Lung (tissue), 12 donors: ENCODE measurements around the gene FMNL3. TPM values are rescaled to one million over a fixed set of nuclear protein-coding genes. Genes with fewer than 3 reads are reported as not detected.

Experiments
- ATAC-seq: fragments of 200-7000 bp; cut with Tn5 transposase; one replicate; pipeline ENCODE4 v1.9.1; 2020; ENCODE audit warnings: moderate number of reproducible peaks; ENCODE audit not compliant: insufficient read depth, low FRiP score
- DNase-seq, 3 donors: peaks; one replicate each; pipeline ENCODE4 v3.0.0-alpha.2; 2013 to 2017
- H3K27ac ChIP-seq, 2 donors: one replicate each; pipeline ENCODE4 v1.5.1; 2013; ENCODE audit warnings: mild to moderate bottlenecking in 2 of 2, moderate library complexity in 2 of 2, control low read depth in 1 of 2, inconsistent platforms in 1 of 2, low read depth in 1 of 2, low read length in 1 of 2
- H3K27me3 ChIP-seq, 3 donors: one replicate each; pipeline ENCODE4 v1.5.1; 2013; ENCODE audit warnings: low read length in 2 of 3; ENCODE audit not compliant: control insufficient read depth in 3 of 3, insufficient read depth in 3 of 3
- H3K36me3 ChIP-seq, 4 donors: one replicate each; pipeline ENCODE4 v1.5.1; 2013; ENCODE audit warnings: low read length in 4 of 4, mild to moderate bottlenecking in 1 of 4, moderate library complexity in 1 of 4; ENCODE audit not compliant: control insufficient read depth in 4 of 4, insufficient read depth in 4 of 4
- H3K4me1 ChIP-seq, 5 donors: one replicate each; pipeline ENCODE4 v1.5.1; 2013; ENCODE audit warnings: low read length in 5 of 5, mild to moderate bottlenecking in 2 of 5, moderate library complexity in 1 of 5; ENCODE audit not compliant: control insufficient read depth in 5 of 5, insufficient read depth in 5 of 5
- H3K4me3 ChIP-seq: one replicate; pipeline ENCODE4 v1.5.1; 2013; ENCODE audit warnings: mild to moderate bottlenecking, control low read depth, moderate library complexity
- H3K9ac ChIP-seq, 2 donors: one replicate each; pipeline ENCODE4 v1.5.1; 2013; ENCODE audit warnings: low read length in 2 of 2, control low read depth in 1 of 2; ENCODE audit not compliant: insufficient read depth in 1 of 2
- H3K9me3 ChIP-seq, 4 donors: one replicate each; pipeline ENCODE4 v1.5.1; 2013; ENCODE audit warnings: low read length in 3 of 4, mild to moderate bottlenecking in 1 of 4, moderate library complexity in 1 of 4; ENCODE audit not compliant: control insufficient read depth in 4 of 4, insufficient read depth in 3 of 4
- CTCF ChIP-seq: IDR thresholded peaks from 2 replicates; pipeline ENCODE4 v1.5.1; 2012; ENCODE audit warnings: mild to moderate bottlenecking; ENCODE audit errors: control extremely low read depth, extremely low read depth
- WGBS, 2 donors: extraction: QIAGEN DNeasy Blood & Tissue Kit; methylation state at CpG; one replicate each; pipeline ENCODE4 v1.1.7; 2013; 5-methylcytosine and 5-hydroxymethylcytosine counted together
- polyA plus RNA-seq, 2 donors: library from polyadenylated mRNA; stranded (reverse); fragments of 200-250 nt; gene quantifications; one replicate each; pipeline ENCODE4 v1.2.1, GENCODE V29; 2013
- total RNA-seq, 2 donors: library from RNA; depleted of rRNA in 1 of 2; stranded (reverse); fragments of >200 nt in 1 of 2; gene quantifications; one replicate each; pipeline ENCODE4 v1.2.1, GENCODE V29; 2014 to 2021
- donor health status: control.
- donor health status: control.
- donor health status: Bipolar disorder and iron deficiency.
- donor health status: healthy.
- donor health status: DM: yes; HTN: yes; CAD: no.

Gene FMNL3
- total and polyA plus RNA-seq, 4 donors, result 11.5 to 51.2 (median 22.4) TPM

GRCh38 chr12:49635036-49635435 lies 72.2 kb downstream of the FMNL3 start:
- H3K4me3 ChIP-seq, result no peak overlapping the region
- peaks cover 0 to 18% (median 8%) of the 10 kb centered on the region in 5 donors for H3K4me1 ChIP-seq
- ATAC-seq, result no peak
- no peaks in the 10 kb centered on the region for H3K9me3 ChIP-seq
- 87 to 89% methylated on average over 9 of the region's 9 CpGs for WGBS, 2 donors
- peak in 1 of 3 donors; percentile 8 for DNase-seq
- no peak overlapping the region for H3K9ac ChIP-seq
- no peak overlapping the region for H3K27ac ChIP-seq
- no peaks in the 10 kb centered on the region for H3K27me3 ChIP-seq
- peaks cover 0 to 16% (median 8%) of the 10 kb centered on the region in 4 donors for H3K36me3 ChIP-seq
- no peak for TF ChIP-seq CTCF

GRCh38 chr12:49633703-49634345 lies 73.4 kb downstream of the FMNL3 start:
- H3K9ac ChIP-seq, result no peak overlapping the region
- DNase-seq (peak in 1 of 3 donors; percentile 6), ATAC-seq (no peak)
- H3K36me3 ChIP-seq, result peaks cover 0 to 16% (median 7%) of the 10 kb centered on the region in 4 donors
- no peak overlapping the region for H3K27ac ChIP-seq
- H3K9me3 ChIP-seq, result no peaks in the 10 kb centered on the region
- peaks cover 0 to 18% (median 8%) of the 10 kb centered on the region in 5 donors for H3K4me1 ChIP-seq
- H3K27me3 ChIP-seq, result no peaks in the 10 kb centered on the region
- WGBS, 2 donors, result 93 to 95% methylated on average over 2 of the region's 2 CpGs
- no peak overlapping the region for H3K4me3 ChIP-seq
- no peak for TF ChIP-seq CTCF

- Histone ChIP-seq H3K9ac (no peak overlapping the region), H3K4me3 (no peak overlapping the region), H3K36me3 (peaks cover 0 to 16% (median 7%) of the 10 kb centered on the region in 4 donors), H3K4me1 (peaks cover 0 to 17% (median 6%) of the 10 kb centered on the region in 5 donors), H3K9me3 (no peaks in the 10 kb centered on the region), H3K27me3 (no peaks in the 10 kb centered on the region), H3K27ac (no peak overlapping the region)
- no peak for TF ChIP-seq CTCF
- DNase-seq (peak in 1 of 3 donors; percentile 13), ATAC-seq (no peak)
- 96 to 99% methylated on average over 8 of the region's 8 CpGs for WGBS, 2 donors
These were observed 74.1 kb downstream of the FMNL3 start for GRCh38 chr12:49632986-49633702.
